H9 (cell line): ENCODE data around the gene ANXA3. TPM values are rescaled to one million over a fixed set of nuclear protein-coding genes. Genes with fewer than 3 reads are reported as not detected.

ENCODE experiments used
- DNase-seq: peaks from one replicate; pipeline ENCODE4 v3.0.0-alpha.2; 2017
- H2AFZ ChIP-seq: one replicate; pipeline ENCODE4 v1.6.1; 2013; ENCODE audit warnings: mild to moderate bottlenecking, low read length, control low read depth, moderate library complexity
- H2AK5ac ChIP-seq: 2 replicates; pipeline ENCODE4 v1.6.1; 2013; ENCODE audit warnings: low read length, control low read depth, mixed read lengths; ENCODE audit not compliant: insufficient read length
- H2BK120ac ChIP-seq: one replicate; pipeline ENCODE4 v1.6.1; 2013; ENCODE audit warnings: low read depth, mild to moderate bottlenecking, low read length, control low read depth, inconsistent platforms; ENCODE audit not compliant: poor library complexity, severe bottlenecking
- H2BK12ac ChIP-seq: 2 replicates; pipeline ENCODE4 v1.6.1; 2013; ENCODE audit warnings: low read length, control low read depth, mixed read lengths, low read depth; ENCODE audit not compliant: insufficient read length
- H2BK15ac ChIP-seq: 2 replicates; pipeline ENCODE4 v1.6.1; 2013; ENCODE audit warnings: low read depth, low read length, control low read depth
- H2BK20ac ChIP-seq: one replicate; pipeline ENCODE4 v1.6.1; 2013; ENCODE audit warnings: low read depth, mild to moderate bottlenecking, low read length, control low read depth, inconsistent platforms; ENCODE audit not compliant: poor library complexity, severe bottlenecking
- H2BK5ac ChIP-seq: 2 replicates; pipeline ENCODE4 v1.6.1; 2013; ENCODE audit warnings: low read length, control low read depth, mixed read lengths; ENCODE audit not compliant: insufficient read length
- H3K14ac ChIP-seq: 2 replicates; pipeline ENCODE4 v1.6.1; 2013; ENCODE audit warnings: low read length, control low read depth; ENCODE audit not compliant: insufficient read depth
- H3K18ac ChIP-seq: 2 replicates; pipeline ENCODE4 v1.6.1; 2013; ENCODE audit warnings: low read depth, mild to moderate bottlenecking, mixed read lengths, low read length, control low read depth; ENCODE audit not compliant: insufficient read length
- H3K23ac ChIP-seq: 2 replicates; pipeline ENCODE4 v1.6.1; 2013; ENCODE audit warnings: low read length, control low read depth, mixed read lengths, low read depth; ENCODE audit not compliant: insufficient read length
- H3K23me2 ChIP-seq: 2 replicates; pipeline ENCODE4 v1.6.1; 2013; ENCODE audit warnings: low read depth, mild to moderate bottlenecking, mixed read lengths, low read length, control low read depth; ENCODE audit not compliant: insufficient read length, poor library complexity, severe bottlenecking
- H3K27ac ChIP-seq: 2 replicates; pipeline ENCODE4 v1.5.1; 2013; ENCODE audit warnings: low read length, control low read depth, mixed read lengths, low read depth; ENCODE audit not compliant: insufficient read length
- H3K27me3 ChIP-seq: 2 replicates; pipeline ENCODE4 v1.6.1; 2013; ENCODE audit warnings: low read length, control low read depth, inconsistent platforms; ENCODE audit not compliant: insufficient read depth
- H3K4ac ChIP-seq: 2 replicates; pipeline ENCODE4 v1.6.1; 2013; ENCODE audit warnings: low read depth, mild to moderate bottlenecking, control low read depth, inconsistent platforms, low read length, moderate library complexity
- H3K4me1 ChIP-seq: 2 replicates; pipeline ENCODE4 v1.6.1; 2013; ENCODE audit warnings: low read length, control low read depth, inconsistent platforms; ENCODE audit not compliant: insufficient read depth
- H3K4me2 ChIP-seq: 2 replicates; pipeline ENCODE4 v1.6.1; 2013; ENCODE audit warnings: low read length, control low read depth, mixed read lengths; ENCODE audit not compliant: insufficient read length, insufficient read depth
- H3K56ac ChIP-seq: 2 replicates; pipeline ENCODE4 v1.6.1; 2013; ENCODE audit warnings: low read depth, mild to moderate bottlenecking, mixed read lengths, low read length, control low read depth; ENCODE audit not compliant: insufficient read length
- H3K79me1 ChIP-seq: 2 replicates; pipeline ENCODE4 v1.6.1; 2013; ENCODE audit warnings: low read depth, mild to moderate bottlenecking, moderate library complexity, low read length, control low read depth, inconsistent platforms; ENCODE audit not compliant: insufficient read depth, poor library complexity, severe bottlenecking
- H3K79me2 ChIP-seq: 2 replicates; pipeline ENCODE4 v1.6.1; 2013; ENCODE audit warnings: low read length, control low read depth, inconsistent platforms; ENCODE audit not compliant: insufficient read depth
- H3K9ac ChIP-seq: 2 replicates; pipeline ENCODE4 v1.6.1; 2013; ENCODE audit warnings: low read length, control low read depth, mixed read lengths; ENCODE audit not compliant: insufficient read length; ENCODE audit errors: extremely low read depth
- H3K9me3 ChIP-seq: one replicate; pipeline ENCODE4 v1.6.1; 2013; ENCODE audit warnings: low read depth, low read length, inconsistent platforms; ENCODE audit not compliant: control insufficient read depth
- H3T11ph ChIP-seq: one replicate; pipeline ENCODE4 v1.6.1; 2013; ENCODE audit warnings: mild to moderate bottlenecking, low read length, control low read depth, inconsistent platforms
- H4K20me1 ChIP-seq: one replicate; pipeline ENCODE4 v1.6.1; 2013; ENCODE audit not compliant: control insufficient read depth, insufficient read length, insufficient read depth
- H4K5ac ChIP-seq: 2 replicates; pipeline ENCODE4 v1.6.1; 2013; ENCODE audit warnings: low read depth, mild to moderate bottlenecking, mixed read lengths, low read length, control low read depth; ENCODE audit not compliant: insufficient read length
- H4K8ac ChIP-seq: replicated peaks from 2 replicates; pipeline ENCODE4 v1.6.1; 2013; ENCODE audit warnings: low read length, control low read depth, mixed read lengths, low read depth; ENCODE audit not compliant: insufficient read length
- H4K91ac ChIP-seq: 2 replicates; pipeline ENCODE4 v1.6.1; 2013; ENCODE audit warnings: low read depth, mild to moderate bottlenecking, moderate library complexity, mixed read lengths, low read length, control low read depth; ENCODE audit not compliant: insufficient read length
- H3K27ac Mint-ChIP-seq, 3 experiments: 2 replicates in 2 of 3; 3 replicates in 1 of 3; pipeline ENCODE4 v1.8.0; 2020 to 2021; ENCODE audit warnings: mixed read lengths in 3 of 3, mild to moderate bottlenecking in 1 of 3, moderate library complexity in 1 of 3
- H3K27me3 Mint-ChIP-seq: 2 replicates; pipeline ENCODE4 v1.8.0; 2021; ENCODE audit warnings: low read depth, mild to moderate bottlenecking, moderate library complexity, mixed read lengths
- H3K36me3 Mint-ChIP-seq, 3 experiments: 2 replicates in 2 of 3; 3 replicates in 1 of 3; pipeline ENCODE4 v1.8.0; 2020 to 2021; ENCODE audit warnings: low read depth in 3 of 3, mixed read lengths in 3 of 3; ENCODE audit not compliant: insufficient read depth in 1 of 3
- H3K4me1 Mint-ChIP-seq, 2 experiments: 2 replicates each; pipeline ENCODE4 v1.8.0; 2020; ENCODE audit warnings: mixed read lengths in 2 of 2
- H3K4me3 Mint-ChIP-seq, 2 experiments: 2 replicates in 1 of 2; 3 replicates in 1 of 2; pipeline ENCODE4 v1.8.0; 2020 to 2021; ENCODE audit warnings: mild to moderate bottlenecking in 2 of 2, mixed read lengths in 2 of 2, moderate library complexity in 1 of 2
- H3K9me3 Mint-ChIP-seq, 2 experiments: 2 replicates in 1 of 2; 3 replicates in 1 of 2; pipeline ENCODE4 v1.8.0; 2020; ENCODE audit warnings: mild to moderate bottlenecking in 2 of 2, mixed read lengths in 2 of 2, moderate library complexity in 1 of 2
- WGBS: extraction: QIAGEN DNeasy Blood & Tissue Kit; methylation state at CpG from one replicate; pipeline ENCODE4 v1.1.7; 2013; ENCODE audit warnings: missing lambda C conversion rate, low lambda C conversion rate, mixed read lengths; ENCODE audit not compliant: insufficient read length; ENCODE audit errors: extremely low coverage; 5-methylcytosine and 5-hydroxymethylcytosine counted together
- total RNA-seq: library from RNA; stranded (reverse); gene quantifications from 2 replicates; pipeline ENCODE4 v1.2.1, GENCODE V29; 2021
- TF ChIP-seq, protein P1 (sequence below): fragments of 200-600 bp; sonication (generic); conservative IDR thresholded peaks from 3 replicates; pipeline ENCODE4 v1.8.0; 2021; ENCODE audit warnings: antibody characterized with exemption, mild to moderate bottlenecking

ANXA3 gene
- total RNA-seq, 1 experiment from 2014 or later, result 20.6 TPM

- Histone ChIP-seq H3K27me3 (no peaks in the 10 kb centered on the region), H3T11ph (no peak overlapping the region), H3K9ac (no peak overlapping the region), H3K4me1 (no peaks in the 10 kb centered on the region), H2BK15ac (no peak overlapping the region), H2AFZ (no peak overlapping the region), H3K4ac (no peak overlapping the region), H4K8ac (no peak overlapping the region), H3K18ac (no peak overlapping the region), H2BK120ac (no peak overlapping the region), H3K9me3 (no peaks in the 10 kb centered on the region), H4K91ac (no peak overlapping the region), H3K23me2 (no peaks in the 10 kb centered on the region), H3K14ac (no peak overlapping the region), H3K79me2 (no peaks in the 10 kb centered on the region), H3K4me2 (no peak overlapping the region), H3K27ac (no peak overlapping the region), H3K23ac (no peak overlapping the region), H4K20me1 (no peaks in the 10 kb centered on the region), H3K79me1 (no peaks in the 10 kb centered on the region), H3K56ac (no peak overlapping the region), H4K5ac (no peak overlapping the region), H2AK5ac (no peak overlapping the region), H2BK5ac (no peak overlapping the region), H2BK20ac (no peak overlapping the region), H2BK12ac (no peak overlapping the region)
- Mint-ChIP-seq H3K4me1 (no peaks in the 10 kb centered on the region), H3K27me3 (no peaks in the 10 kb centered on the region), H3K27ac (no peak overlapping the region), H3K36me3 (no peaks in the 10 kb centered on the region), H3K9me3 (no peaks in the 10 kb centered on the region), H3K4me3 (no peak overlapping the region)
- TF ChIP-seq, protein P1, sequence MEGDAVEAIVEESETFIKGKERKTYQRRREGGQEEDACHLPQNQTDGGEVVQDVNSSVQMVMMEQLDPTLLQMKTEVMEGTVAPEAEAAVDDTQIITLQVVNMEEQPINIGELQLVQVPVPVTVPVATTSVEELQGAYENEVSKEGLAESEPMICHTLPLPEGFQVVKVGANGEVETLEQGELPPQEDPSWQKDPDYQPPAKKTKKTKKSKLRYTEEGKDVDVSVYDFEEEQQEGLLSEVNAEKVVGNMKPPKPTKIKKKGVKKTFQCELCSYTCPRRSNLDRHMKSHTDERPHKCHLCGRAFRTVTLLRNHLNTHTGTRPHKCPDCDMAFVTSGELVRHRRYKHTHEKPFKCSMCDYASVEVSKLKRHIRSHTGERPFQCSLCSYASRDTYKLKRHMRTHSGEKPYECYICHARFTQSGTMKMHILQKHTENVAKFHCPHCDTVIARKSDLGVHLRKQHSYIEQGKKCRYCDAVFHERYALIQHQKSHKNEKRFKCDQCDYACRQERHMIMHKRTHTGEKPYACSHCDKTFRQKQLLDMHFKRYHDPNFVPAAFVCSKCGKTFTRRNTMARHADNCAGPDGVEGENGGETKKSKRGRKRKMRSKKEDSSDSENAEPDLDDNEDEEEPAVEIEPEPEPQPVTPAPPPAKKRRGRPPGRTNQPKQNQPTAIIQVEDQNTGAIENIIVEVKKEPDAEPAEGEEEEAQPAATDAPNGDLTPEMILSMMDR, result no peak
- WGBS, result no CpG with 5 or more reads among the region's 2 CpGs
- no peak for DNase-seq
Observed at GRCh38 chr4:78604988-78605387, 53.4 kb downstream of the ANXA3 start.
